Testis (tissue), 3 donors: ENCODE results near the gene SIGLECL1. TPM values are rescaled to one million over a fixed set of nuclear protein-coding genes. Genes with fewer than 3 reads are reported as not detected.

Experiments used
- DNase-seq: peaks from one replicate; pipeline ENCODE4 v3.0.0-alpha.2; 2019
- H3K27ac ChIP-seq, 2 donors: fragments of 200-600 bp; sonication (generic); one replicate each; pipeline ENCODE4 v1.5.1; 2019
- H3K27me3 ChIP-seq: fragments of 200-600 bp; sonication (generic); one replicate; pipeline ENCODE4 v1.5.1; 2019
- H3K36me3 ChIP-seq: fragments of 200-600 bp; sonication (generic); one replicate; pipeline ENCODE4 v1.5.1; 2017; ENCODE audit warnings: low read depth; ENCODE audit errors: missing control alignments
- H3K4me1 ChIP-seq: fragments of 200-600 bp; sonication (generic); one replicate; pipeline ENCODE4 v1.5.1; 2019
- H3K4me3 ChIP-seq, 2 donors: fragments of 200-600 bp; sonication (generic); one replicate each; pipeline ENCODE4 v1.5.1; 2017 to 2019
- H3K9me3 ChIP-seq: fragments of 200-600 bp; sonication (generic); one replicate; pipeline ENCODE4 v1.5.1; 2017
- CTCF ChIP-seq, 3 experiments: fragments of 450-650 bp in 2 of 3; fragments of 200-600 bp in 1 of 3; sonication (generic) in 1 of 3; IDR thresholded peaks; one replicate each; pipeline ENCODE4 v1.5.1; 2016 to 2019; ENCODE audit warnings: antibody characterized with exemption in 3 of 3, mild to moderate bottlenecking in 2 of 3, moderate library complexity in 1 of 3
- POLR2A ChIP-seq: fragments of 450-650 bp; IDR thresholded peaks from one replicate; pipeline ENCODE4 v1.6.1; 2017; ENCODE audit warnings: antibody characterized with exemption, mild to moderate bottlenecking, moderate library complexity
- WGBS, 2 donors: methylation state at CpG; one replicate each; pipeline ENCODE4 v1.1.5; 2018; 5-methylcytosine and 5-hydroxymethylcytosine counted together
- intact Hi-C: fragments of 100-400 bp; cut with DNase I; formaldehyde crosslinking; loops from one replicate; pipeline ENCODE4 v1.15.1; 2023; ENCODE audit warnings: low total_unique reads
- polyA plus RNA-seq: library from polyadenylated mRNA; stranded (reverse); fragments of 350-450 nt; fragmentation: Illumina TruSeq; extraction: RNeasy Lipid Tissue Mini Kit (QIAGEN cat#74804); gene quantifications from one replicate; pipeline ENCODE4 v1.2.3, GENCODE V29; 2014; ENCODE audit warnings: low read depth, low replicate concordance; ENCODE audit not compliant: insufficient read depth
- total RNA-seq, 2 donors: library from RNA; depleted of rRNA; stranded (reverse); fragments of >200 nt; gene quantifications; one replicate each; pipeline ENCODE4 v1.2.3, GENCODE V29; 2016

The SIGLECL1 gene
- total and polyA plus RNA-seq, 3 donors from 2014 or later, result 18.7 to 103 (median 23.8) TPM

DNA sequence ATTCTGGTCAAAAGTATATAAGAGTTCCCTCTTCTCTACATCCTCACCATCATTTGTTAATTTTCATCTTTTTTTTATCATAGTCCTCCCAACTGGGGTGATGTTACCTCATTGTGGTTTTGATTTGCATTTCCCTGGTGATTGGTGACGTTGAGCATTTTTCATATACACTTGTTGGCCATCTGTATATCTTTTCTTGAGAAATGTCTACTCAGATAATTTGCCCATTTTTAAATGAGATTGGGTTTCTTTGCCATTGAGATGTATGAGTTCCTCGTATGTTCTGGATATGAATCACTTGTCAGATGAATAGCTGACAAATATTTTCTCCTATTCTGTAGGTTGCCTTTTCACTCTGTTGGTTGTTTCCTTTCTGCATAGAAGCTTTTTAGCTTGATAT is 23.6 kb upstream of the SIGLECL1 start:
- intact Hi-C loops, result no loop called here
- TF ChIP-seq POLR2A (no peak), CTCF (IDR thresholded peaks at IDR 0.05) (no peak)
- H3K4me3 ChIP-seq, result no peak overlapping the region
- H3K36me3 ChIP-seq, result no peaks in the 10 kb centered on the region
- no peaks in the 10 kb centered on the region for H3K27me3 ChIP-seq
- H3K4me1 ChIP-seq, result no peaks in the 10 kb centered on the region
- H3K9me3 ChIP-seq, result no peaks in the 10 kb centered on the region
- H3K27ac ChIP-seq, result no peak overlapping the region
- WGBS, 2 donors, result 78 to 82% methylated on average over 2 of the region's 2 CpGs
- DNase-seq, result no peak

GRCh38 chr19:51227966-51228365 is 22.9 kb upstream of the SIGLECL1 start:
- Histone ChIP-seq H3K27ac (no peak overlapping the region), H3K9me3 (no peaks in the 10 kb centered on the region), H3K4me1 (no peaks in the 10 kb centered on the region), H3K27me3 (no peaks in the 10 kb centered on the region), H3K36me3 (no peaks in the 10 kb centered on the region), H3K4me3 (no peak overlapping the region)
- 93 to 97% methylated on average over 2 of the region's 2 CpGs for WGBS, 2 donors
- TF ChIP-seq POLR2A (no peak), CTCF (IDR thresholded peaks at IDR 0.05) (no peak)
- intact Hi-C loops, result no loop called here
- DNase-seq, result no peak

GRCh38 chr19:51240866-51241265 is 10.0 kb upstream of the SIGLECL1 start:
- no peaks in the 10 kb centered on the region for H3K36me3 ChIP-seq
- H3K27ac ChIP-seq, result no peak overlapping the region
- no peak overlapping the region for H3K4me3 ChIP-seq
- H3K4me1 ChIP-seq, result no peaks in the 10 kb centered on the region
- intact Hi-C loops, result no loop called here
- no peaks in the 10 kb centered on the region for H3K9me3 ChIP-seq
- no peaks in the 10 kb centered on the region for H3K27me3 ChIP-seq
- TF ChIP-seq CTCF (IDR thresholded peaks at IDR 0.05) (no peak), POLR2A (no peak)
- no peak for DNase-seq
- 81 to 93% methylated on average over 4 to 7 of the region's 7 CpGs for whole genome bisulfite sequencing, 2 donors

DNA sequence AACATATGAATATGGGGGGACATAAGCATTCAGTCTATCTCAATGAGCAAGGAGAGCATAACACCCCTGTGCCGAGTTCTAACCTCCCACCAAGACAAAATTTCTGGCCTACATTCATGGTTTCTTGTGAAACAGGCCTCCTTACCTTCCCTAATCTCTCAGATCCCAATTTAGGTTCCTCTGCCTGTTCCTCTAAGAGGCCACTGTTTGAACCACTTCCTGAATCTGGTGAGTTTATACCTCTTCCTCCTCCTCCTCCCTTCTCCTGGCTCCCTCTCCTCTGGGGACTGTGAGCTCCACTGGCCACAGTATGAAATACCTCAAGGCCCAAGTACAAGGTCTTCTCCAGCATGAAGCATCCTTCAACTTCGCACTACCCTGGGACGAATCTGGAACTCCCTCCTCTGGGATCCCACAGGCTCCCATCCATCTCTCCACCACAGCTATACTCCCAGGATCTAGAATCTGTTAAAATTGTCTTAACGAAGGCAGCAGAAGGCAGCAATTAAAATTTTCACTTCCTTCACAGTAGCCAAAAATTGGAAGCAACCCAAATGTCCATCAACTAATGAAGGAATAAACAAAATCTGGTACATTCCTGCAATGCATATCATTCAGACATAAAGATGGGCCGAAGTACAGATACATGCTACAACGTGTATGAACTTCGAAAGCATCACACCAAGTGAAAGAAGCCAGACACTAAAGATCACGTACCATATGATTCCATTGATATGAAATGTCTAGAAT is 7.8 kb upstream of the SIGLECL1 start:
- Histone ChIP-seq H3K36me3 (no peaks in the 10 kb centered on the region), H3K4me1 (no peaks in the 10 kb centered on the region), H3K27me3 (no peaks in the 10 kb centered on the region), H3K27ac (no peak overlapping the region), H3K4me3 (no peak overlapping the region), H3K9me3 (no peaks in the 10 kb centered on the region)
- WGBS, 2 donors, result 81 to 83% methylated on average over 8 of the region's 8 CpGs
- TF ChIP-seq CTCF (IDR thresholded peaks at IDR 0.05) (no peak), POLR2A (no peak)
- no peak for DNase-seq
- intact Hi-C loops, result no loop called here

GRCh38 chr19:51246164-51246552 is 4.7 kb upstream of the SIGLECL1 start:
- no peak overlapping the region for H3K4me3 ChIP-seq
- no peaks in the 10 kb centered on the region for H3K4me1 ChIP-seq
- no peak for TF ChIP-seq POLR2A
- no peak for TF ChIP-seq CTCF (IDR thresholded peaks at IDR 0.05)
- DNase-seq, result no peak
- H3K27me3 ChIP-seq, result no peaks in the 10 kb centered on the region
- intact Hi-C loops, result no loop called here
- no peak overlapping the region for H3K27ac ChIP-seq
- no peaks in the 10 kb centered on the region for H3K36me3 ChIP-seq
- 82 to 89% methylated on average over 5 of the region's 5 CpGs for WGBS, 2 donors
- H3K9me3 ChIP-seq, result no peaks in the 10 kb centered on the region
